ENCODE measurements around the gene SORCS1.

The SORCS1 gene

DNA sequence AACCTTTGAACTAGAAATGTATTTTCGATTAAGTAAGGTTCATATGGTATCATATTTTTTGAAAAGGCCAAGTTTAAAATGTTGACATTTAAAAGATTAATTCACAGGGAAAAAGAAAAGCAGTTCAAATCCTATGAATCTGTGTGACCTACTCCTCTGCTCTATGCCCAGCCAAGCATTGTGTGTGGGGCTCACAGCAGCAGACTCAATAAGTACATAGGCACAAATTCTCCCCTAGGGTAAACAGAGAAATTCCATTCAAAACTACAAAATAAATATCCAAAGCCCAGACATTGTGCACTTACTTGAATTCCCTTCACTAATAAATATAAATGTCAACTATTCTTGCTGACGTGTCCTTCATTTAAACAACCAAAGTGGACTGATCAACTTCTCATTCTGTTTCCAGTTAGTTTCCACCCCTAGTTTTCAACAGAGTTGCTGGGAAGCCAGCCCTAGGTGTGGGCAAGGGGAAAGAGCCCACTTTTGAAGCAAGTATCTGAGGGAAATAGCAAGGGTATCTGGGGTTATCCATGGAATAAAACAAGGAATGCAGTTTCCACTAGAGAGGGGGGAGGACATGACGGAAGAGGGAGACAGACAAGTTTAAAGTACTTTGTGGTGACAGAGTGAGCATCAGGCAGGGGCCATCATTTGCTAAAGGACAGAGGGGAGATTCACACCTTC is 533.3 kb downstream of the SORCS1 start:
- Histone ChIP-seq H3K9ac (ENCODE audit: low read length) (no peak overlapping the region), H3K27me3 (ENCODE audit: low read length) (no peaks in the 10 kb centered on the region), H2AFZ (ENCODE audit: low read depth, low read length, severe bottlenecking) (no peak overlapping the region), H3K4me2 (ENCODE audit: low read depth, low read length, poor library complexity, severe bottlenecking) (no peak overlapping the region), H3K9me2 (replicated peaks; ENCODE audit: insufficient read depth, low read length) (no peaks in the 10 kb centered on the region), H3K9me3 (ENCODE audit: insufficient read depth, low read length) (no peaks in the 10 kb centered on the region), H3F3A (ENCODE audit: insufficient read depth) (no peaks in the 10 kb centered on the region), H3K27ac (ENCODE audit: low read depth, low read length) (no peak overlapping the region), H3K36me3 (ENCODE audit: low read length) (no peaks in the 10 kb centered on the region), H3K4me3 (ENCODE audit: insufficient read depth, low read length, poor library complexity, severe bottlenecking) (no peak overlapping the region), H4K20me1 (ENCODE audit: low read depth, low read length) (no peaks in the 10 kb centered on the region), H3K79me2 (ENCODE audit: insufficient read depth, low read length) (no peaks in the 10 kb centered on the region)
- no peak for TF ChIP-seq EZH2phosphoT487 (conservative IDR thresholded peaks at IDR 0.05; ENCODE audit: low read length)
- TF ChIP-seq, protein P1, sequence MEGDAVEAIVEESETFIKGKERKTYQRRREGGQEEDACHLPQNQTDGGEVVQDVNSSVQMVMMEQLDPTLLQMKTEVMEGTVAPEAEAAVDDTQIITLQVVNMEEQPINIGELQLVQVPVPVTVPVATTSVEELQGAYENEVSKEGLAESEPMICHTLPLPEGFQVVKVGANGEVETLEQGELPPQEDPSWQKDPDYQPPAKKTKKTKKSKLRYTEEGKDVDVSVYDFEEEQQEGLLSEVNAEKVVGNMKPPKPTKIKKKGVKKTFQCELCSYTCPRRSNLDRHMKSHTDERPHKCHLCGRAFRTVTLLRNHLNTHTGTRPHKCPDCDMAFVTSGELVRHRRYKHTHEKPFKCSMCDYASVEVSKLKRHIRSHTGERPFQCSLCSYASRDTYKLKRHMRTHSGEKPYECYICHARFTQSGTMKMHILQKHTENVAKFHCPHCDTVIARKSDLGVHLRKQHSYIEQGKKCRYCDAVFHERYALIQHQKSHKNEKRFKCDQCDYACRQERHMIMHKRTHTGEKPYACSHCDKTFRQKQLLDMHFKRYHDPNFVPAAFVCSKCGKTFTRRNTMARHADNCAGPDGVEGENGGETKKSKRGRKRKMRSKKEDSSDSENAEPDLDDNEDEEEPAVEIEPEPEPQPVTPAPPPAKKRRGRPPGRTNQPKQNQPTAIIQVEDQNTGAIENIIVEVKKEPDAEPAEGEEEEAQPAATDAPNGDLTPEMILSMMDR (IDR thresholded peaks at IDR 0.05; ENCODE audit: insufficient read depth, low read length, poor library complexity, severe bottlenecking): no peak

DNA sequence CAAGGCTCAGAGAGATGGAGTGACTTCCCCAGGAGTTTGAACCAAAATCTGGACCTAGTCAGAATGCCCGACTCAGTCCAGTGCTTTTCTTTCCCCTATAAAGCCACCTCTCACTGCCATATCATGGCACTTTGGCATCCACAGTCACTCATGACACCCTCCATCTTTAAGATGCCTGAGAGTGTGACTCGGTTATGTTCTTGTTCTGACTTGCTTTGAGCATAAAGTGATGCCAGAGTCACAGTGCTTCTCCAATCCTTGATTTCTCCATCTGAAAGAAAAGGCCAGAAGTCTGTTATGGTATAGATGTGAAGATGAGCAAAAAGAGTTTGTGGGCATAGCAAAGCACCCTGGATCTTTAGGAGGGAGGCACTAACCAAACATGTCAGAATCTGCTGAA is 538.1 kb downstream of the SORCS1 start:
- H3K36me3 ChIP-seq (ENCODE audit: low read length): no peaks in the 10 kb centered on the region
- TF ChIP-seq EZH2phosphoT487 (conservative IDR thresholded peaks at IDR 0.05; ENCODE audit: low read length): no peak
- TF ChIP-seq, protein P1 (IDR thresholded peaks at IDR 0.05; ENCODE audit: insufficient read depth, low read length, poor library complexity, severe bottlenecking): no peak
- no peaks in the 10 kb centered on the region for H3F3A ChIP-seq (ENCODE audit: insufficient read depth)
- H3K27me3 ChIP-seq (ENCODE audit: low read length): no peaks in the 10 kb centered on the region
- no peak overlapping the region for H3K4me2 ChIP-seq (ENCODE audit: low read depth, low read length, poor library complexity, severe bottlenecking)
- no peaks in the 10 kb centered on the region for H3K79me2 ChIP-seq (ENCODE audit: insufficient read depth, low read length)
- H3K27ac ChIP-seq (ENCODE audit: low read depth, low read length): no peak overlapping the region
- H2AFZ ChIP-seq (ENCODE audit: low read depth, low read length, severe bottlenecking): no peak overlapping the region
- H4K20me1 ChIP-seq (ENCODE audit: low read depth, low read length): no peaks in the 10 kb centered on the region
- no peaks in the 10 kb centered on the region for H3K9me3 ChIP-seq (ENCODE audit: insufficient read depth, low read length)
- H3K9ac ChIP-seq (ENCODE audit: low read length): no peak overlapping the region
- no peaks in the 10 kb centered on the region for H3K9me2 ChIP-seq (replicated peaks; ENCODE audit: insufficient read depth, low read length)
- H3K4me3 ChIP-seq (ENCODE audit: insufficient read depth, low read length, poor library complexity, severe bottlenecking): no peak overlapping the region

- H2AFZ ChIP-seq (ENCODE audit: low read depth, low read length, severe bottlenecking): no peak overlapping the region
- no peaks in the 10 kb centered on the region for H3K79me2 ChIP-seq (ENCODE audit: insufficient read depth, low read length)
- H3K27ac ChIP-seq (ENCODE audit: low read depth, low read length): no peak overlapping the region
- H3K36me3 ChIP-seq (ENCODE audit: low read length): no peaks in the 10 kb centered on the region
- H4K20me1 ChIP-seq (ENCODE audit: low read depth, low read length): no peaks in the 10 kb centered on the region
- no peak for TF ChIP-seq EZH2phosphoT487 (conservative IDR thresholded peaks at IDR 0.05; ENCODE audit: low read length)
- TF ChIP-seq, protein P1 (IDR thresholded peaks at IDR 0.05; ENCODE audit: insufficient read depth, low read length, poor library complexity, severe bottlenecking): no peak
- no peak overlapping the region for H3K4me2 ChIP-seq (ENCODE audit: low read depth, low read length, poor library complexity, severe bottlenecking)
- H3K9me2 ChIP-seq (replicated peaks; ENCODE audit: insufficient read depth, low read length): no peaks in the 10 kb centered on the region
- H3K27me3 ChIP-seq (ENCODE audit: low read length): no peaks in the 10 kb centered on the region
- no peaks in the 10 kb centered on the region for H3K9me3 ChIP-seq (ENCODE audit: insufficient read depth, low read length)
- no peak overlapping the region for H3K4me3 ChIP-seq (ENCODE audit: insufficient read depth, low read length, poor library complexity, severe bottlenecking)
- no peaks in the 10 kb centered on the region for H3F3A ChIP-seq (ENCODE audit: insufficient read depth)
- H3K9ac ChIP-seq (ENCODE audit: low read length): no peak overlapping the region
These were observed 538.8 kb downstream of the SORCS1 start for GRCh38 chr10:106625751-106626150.
